H1 (cell line): ENCODE results near the gene RARA. TPM values are rescaled to one million over a fixed set of nuclear protein-coding genes. Genes with fewer than 3 reads are reported as not detected.

ENCODE experiments used
- CTCF ChIA-PET: fragments of 300-600 bp; sonication (Branson Sonifier 250); formaldehyde crosslinking; loops from one replicate; lab custom pipeline; 2021; ENCODE audit not compliant: partially characterized antibody; lab: Charles Lee
- POLR2A ChIA-PET: fragments of 300-600 bp; sonication (Branson Sonifier 250); formaldehyde crosslinking; loops from one replicate; lab custom pipeline; 2021; ENCODE audit warnings: inconsistent platforms; ENCODE audit not compliant: partially characterized antibody; lab: Charles Lee
- DNase-seq, 2 experiments: peaks; one replicate each; pipeline versions ENCODE4 v3.0.0 to v3.0.0-alpha.2; 2010 to 2022; ENCODE audit warnings: low spot score in 2 of 2, low read depth in 1 of 2, mixed read lengths in 1 of 2
- FAIRE-seq: peaks from 2 replicates; lab custom pipeline; 2011; peaks lifted over from hg19 to GRCh38; lab: Jason Lieb, UNC
- H2AFZ ChIP-seq: 2 replicates; pipeline ENCODE4 v1.8.1; 2012; ENCODE audit warnings: low read length, inconsistent platforms
- H2AK5ac ChIP-seq: 2 replicates; pipeline ENCODE4 v1.6.1; 2013; ENCODE audit warnings: low read depth, low read length
- H2BK120ac ChIP-seq: replicated peaks from 2 replicates; pipeline ENCODE3; 2013; ENCODE audit warnings: low read depth, low read length, inconsistent platforms
- H2BK12ac ChIP-seq: 2 replicates; pipeline ENCODE4 v1.6.1; 2013; ENCODE audit warnings: low read depth, low read length
- H2BK15ac ChIP-seq: 2 replicates; pipeline ENCODE4 v1.6.1; 2013; ENCODE audit warnings: low read length
- H2BK20ac ChIP-seq: 2 replicates; pipeline ENCODE4 v1.6.1; 2013; ENCODE audit warnings: low read length
- H2BK5ac ChIP-seq: 2 replicates; pipeline ENCODE4 v1.6.1; 2013; ENCODE audit warnings: low read depth, low read length
- H3K14ac ChIP-seq: 2 replicates; pipeline ENCODE4 v1.6.1; 2013; ENCODE audit warnings: inconsistent platforms; ENCODE audit not compliant: insufficient read length
- H3K18ac ChIP-seq: 2 replicates; pipeline ENCODE4 v1.6.1; 2013; ENCODE audit warnings: low read length; ENCODE audit errors: extremely low read depth
- H3K23ac ChIP-seq: 2 replicates; pipeline ENCODE4 v1.6.1; 2013; ENCODE audit warnings: inconsistent platforms; ENCODE audit not compliant: insufficient read length
- H3K23me2 ChIP-seq: 2 replicates; pipeline ENCODE4 v1.6.1; 2013; ENCODE audit warnings: low read depth, low read length
- H3K27ac ChIP-seq: 2 replicates; pipeline ENCODE4 v1.6.1; 2011; ENCODE audit warnings: low read depth, low read length, inconsistent platforms
- H3K27me3 ChIP-seq, 4 experiments: replicated peaks in 1 of 4; 1 replicate in 1 of 4; 2 replicates in 3 of 4; pipeline versions ENCODE4 v1.6.1 to v1.8.1; 2011 to 2013; ENCODE audit warnings: low read length in 3 of 4, mild to moderate bottlenecking in 3 of 4, inconsistent platforms in 2 of 4, mixed read lengths in 2 of 4, moderate library complexity in 1 of 4; ENCODE audit not compliant: control insufficient read depth in 3 of 4, insufficient read depth in 3 of 4; ENCODE audit errors: extremely low read depth in 1 of 4
- H3K36me3 ChIP-seq, 4 experiments: 2 replicates each; pipeline versions ENCODE4 v1.6.1 to v1.8.1; 2011 to 2013; ENCODE audit warnings: mild to moderate bottlenecking in 4 of 4, low read length in 3 of 4, moderate library complexity in 2 of 4, control low read depth in 1 of 4, inconsistent platforms in 1 of 4; ENCODE audit not compliant: insufficient read depth in 4 of 4, control insufficient read depth in 2 of 4
- H3K4ac ChIP-seq: replicated peaks from 2 replicates; pipeline ENCODE3; 2013; ENCODE audit warnings: low read length, low read depth, mixed read lengths, inconsistent platforms; ENCODE audit not compliant: insufficient read length
- H3K4me1 ChIP-seq, 4 experiments: replicated peaks in 1 of 4; 1 replicate in 1 of 4; 2 replicates in 3 of 4; pipeline versions ENCODE4 v1.6.1 to v1.8.1; 2011 to 2013; ENCODE audit warnings: low read length in 3 of 4, inconsistent platforms in 2 of 4, mixed read lengths in 1 of 4; ENCODE audit not compliant: insufficient read depth in 4 of 4, control insufficient read depth in 3 of 4
- H3K4me2 ChIP-seq, 2 experiments: 2 replicates each; pipeline versions ENCODE4 v1.6.1 to v1.8.1; 2011 to 2013; ENCODE audit warnings: low read depth in 2 of 2, low read length in 2 of 2, control low read depth in 1 of 2, inconsistent platforms in 1 of 2, mild to moderate bottlenecking in 1 of 2; ENCODE audit not compliant: insufficient read depth in 1 of 2
- H3K4me3 ChIP-seq, 4 experiments: fragments of 200-600, 300-600 bp in 1 of 4; sonication (generic), shearing (Covaris generic), sonication (Bioruptor Twin) in 1 of 4; 2 replicates each; pipeline versions ENCODE4 v1.5.1 to v1.8.1; 2011 to 2016; ENCODE audit warnings: low read length in 4 of 4, low read depth in 3 of 4, control low read depth in 2 of 4, inconsistent platforms in 2 of 4, mild to moderate bottlenecking in 2 of 4, mixed read lengths in 1 of 4, moderate library complexity in 1 of 4; ENCODE audit not compliant: insufficient read depth in 2 of 4; ENCODE audit errors: extremely low read depth in 1 of 4
- H3K56ac ChIP-seq: replicated peaks from 2 replicates; pipeline ENCODE3; 2013; ENCODE audit warnings: low read depth, mild to moderate bottlenecking, mixed read lengths, low read length, inconsistent platforms; ENCODE audit not compliant: insufficient read length
- H3K79me1 ChIP-seq: 2 replicates; pipeline ENCODE4 v1.6.1; 2013; ENCODE audit warnings: low read depth, low read length, control low read depth
- H3K79me2 ChIP-seq, 2 experiments: 2 replicates each; pipeline versions ENCODE4 v1.6.1 to v1.8.1; 2012 to 2013; ENCODE audit warnings: low read length in 2 of 2, mild to moderate bottlenecking in 2 of 2, inconsistent platforms in 1 of 2; ENCODE audit not compliant: insufficient read depth in 2 of 2, control insufficient read depth in 1 of 2
- H3K9ac ChIP-seq, 4 experiments: replicated peaks in 1 of 4; 1 replicate in 1 of 4; 2 replicates in 3 of 4; pipeline versions ENCODE4 v1.6.1 to v1.8.1; 2011 to 2013; ENCODE audit warnings: low read depth in 3 of 4, low read length in 3 of 4, control low read depth in 2 of 4, mild to moderate bottlenecking in 2 of 4, moderate library complexity in 2 of 4, inconsistent platforms in 1 of 4; ENCODE audit errors: extremely low read depth in 1 of 4
- H3K9me3 ChIP-seq, 2 experiments: 2 replicates each; pipeline versions ENCODE4 v1.6.1 to v1.8.1; 2012 to 2013; ENCODE audit warnings: mild to moderate bottlenecking in 2 of 2, moderate library complexity in 2 of 2, control low read depth in 1 of 2, inconsistent platforms in 1 of 2, low read depth in 1 of 2, low read length in 1 of 2, mixed read lengths in 1 of 2; ENCODE audit not compliant: insufficient read depth in 2 of 2
- H4K20me1 ChIP-seq, 2 experiments: replicated peaks in 1 of 2; 2 replicates each; pipeline versions ENCODE3 to v1.8.1; 2011 to 2013; ENCODE audit warnings: inconsistent platforms in 2 of 2, low read length in 2 of 2, mild to moderate bottlenecking in 1 of 2; ENCODE audit not compliant: insufficient read depth in 2 of 2, control insufficient read depth in 1 of 2
- H4K5ac ChIP-seq: 2 replicates; pipeline ENCODE4 v1.6.1; 2013; ENCODE audit warnings: low read length, low read depth, mixed read lengths, inconsistent platforms; ENCODE audit not compliant: insufficient read length
- H4K8ac ChIP-seq: 2 replicates; pipeline ENCODE4 v1.8.0; 2013; ENCODE audit warnings: mild to moderate bottlenecking, moderate library complexity, low read length, inconsistent platforms; ENCODE audit not compliant: insufficient read depth; ENCODE audit errors: extremely low read depth
- H4K91ac ChIP-seq: replicated peaks from 2 replicates; pipeline ENCODE3; 2013; ENCODE audit warnings: low read length, mixed read lengths, inconsistent platforms; ENCODE audit not compliant: insufficient read length
- CBX5 ChIP-seq: fragments of 300-800, 300-1000 bp; sonication (generic); IDR thresholded peaks from 2 replicates; pipeline ENCODE4 v1.7.1; 2016; ENCODE audit warnings: antibody characterized with exemption, low read length, low read depth
- JUND ChIP-seq: IDR thresholded peaks from 2 replicates; pipeline ENCODE4 v1.6.1; 2011; ENCODE audit warnings: mild to moderate bottlenecking, improper control_type of control experiment, low read length
- PHF8 ChIP-seq: fragments of 200-600 bp; sonication (generic); conservative IDR thresholded peaks from 2 replicates; pipeline ENCODE4 v1.7.1; 2012; ENCODE audit warnings: low read depth, mild to moderate bottlenecking, inconsistent platforms, low read length, moderate library complexity
- WGBS, 2 experiments: shearing (Covaris generic) in 1 of 2; methylation state at CpG; one replicate each; pipeline versions ENCODE4 v1.1.6 to v1.1.7; 2013 to 2015; ENCODE audit warnings: low lambda C conversion rate in 2 of 2, mixed read lengths in 2 of 2, inconsistent platforms in 1 of 2, low coverage in 1 of 2, missing lambda C conversion rate in 1 of 2; ENCODE audit not compliant: insufficient replicate concordance in 2 of 2, insufficient coverage in 1 of 2, insufficient read length in 1 of 2; ENCODE audit errors: extremely low coverage in 1 of 2, missing lambda C conversion rate in 1 of 2; 5-methylcytosine and 5-hydroxymethylcytosine counted together
- polyA plus RNA-seq, 7 experiments: library from polyadenylated mRNA; depleted of rRNA in 3 of 7; stranded (reverse) in 5 of 7; unstranded in 2 of 7; fragments of >200 nt in 5 of 7; fragments of 200-250 nt in 2 of 7; gene quantifications; 1 replicate in 5 of 7; 2 replicates in 1 of 7; 4 replicates in 1 of 7; pipeline versions ENCODE4 v1.2.1 to v1.2.3, GENCODE V29; 2011 to 2013; ENCODE audit warnings: missing spikeins in 2 of 7, mixed read lengths in 2 of 7
- total RNA-seq: library from RNA; stranded (reverse); fragmentation: NEBNext Ultra II Directional; extraction: Animal tissue kit (Norgen Biotek cat#: 25700); gene quantifications from 2 replicates; pipeline ENCODE4 v1.2.1, GENCODE V29; 2021

Gene RARA
- total and polyA plus RNA-seq, 2 of the 8 experiments (the other 6 are each of a cell fraction or from before 2014, with no cell fraction given): 4.4 to 16.5 TPM

- Histone ChIP-seq H3K79me1 (no peaks in the 10 kb centered on the region), H2BK120ac (no peak overlapping the region), H4K91ac (no peak overlapping the region), H4K5ac (no peak overlapping the region), H3K56ac (no peak overlapping the region), H3K4me2 (no peak overlapping the region), H3K4ac (no peak overlapping the region), H2BK5ac (no peak overlapping the region), H2AFZ (no peak overlapping the region), H3K9me3 (peaks cover 0 to 2% of the 10 kb centered on the region in 2 experiments; a peak in 1 of 4 replicates), H3K23ac (no peak overlapping the region), H2BK20ac (no peak overlapping the region), H4K20me1 (no peaks in the 10 kb centered on the region), H2BK12ac (no peak overlapping the region), H3K23me2 (no peaks in the 10 kb centered on the region), H3K4me3 (no peak overlapping the region), H3K79me2 (no peaks in the 10 kb centered on the region), H3K27me3 (no peaks in the 10 kb centered on the region), H3K9ac (no peak overlapping the region), H3K4me1 (peaks cover 0 to 6% (median 4%) of the 10 kb centered on the region in 4 experiments; a peak in 3 of 7 replicates), H3K36me3 (no peaks in the 10 kb centered on the region), H3K14ac (no peak overlapping the region), H4K8ac (no peak overlapping the region), H2AK5ac (no peak overlapping the region), H3K18ac (no peak overlapping the region), H2BK15ac (no peak overlapping the region), H3K27ac (no peak overlapping the region)
- CTCF ChIA-PET: interaction anchor here (0.9 to 1.3 kb wide), 2 partner anchors 39 to 181 kb away, joined by 3 read pairs; partner anchors contain the start of gene TOP2A
- no peak for DNase-seq
- TF ChIP-seq JUND (no peak), PHF8 (no peak), CBX5 (no peak)
- WGBS, 2 experiments: 95% methylated on average over 7 of the region's 7 CpGs; no CpG with 5 or more reads in 1 of the 2 experiments
- FAIRE-seq: no peak
- POLR2A ChIA-PET: no interaction called here
Observed at GRCh38 chr17:40378966-40379365, 70.0 kb downstream of the RARA start.
